Activated CD4-positive, alpha-beta T cell treated with anti-CD3 and anti-CD28 coated beads, Interleukin-2, amount 50 U/mL, for 48 hours (primary cell): ENCODE measurements around the gene TMEM187.

ENCODE experiments used
- DNase-seq, 2 experiments: peaks; one replicate each; pipeline ENCODE4 v3.0.0-alpha.2; 2020

Gene TMEM187, protein sequence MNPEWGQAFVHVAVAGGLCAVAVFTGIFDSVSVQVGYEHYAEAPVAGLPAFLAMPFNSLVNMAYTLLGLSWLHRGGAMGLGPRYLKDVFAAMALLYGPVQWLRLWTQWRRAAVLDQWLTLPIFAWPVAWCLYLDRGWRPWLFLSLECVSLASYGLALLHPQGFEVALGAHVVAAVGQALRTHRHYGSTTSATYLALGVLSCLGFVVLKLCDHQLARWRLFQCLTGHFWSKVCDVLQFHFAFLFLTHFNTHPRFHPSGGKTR

DNA sequence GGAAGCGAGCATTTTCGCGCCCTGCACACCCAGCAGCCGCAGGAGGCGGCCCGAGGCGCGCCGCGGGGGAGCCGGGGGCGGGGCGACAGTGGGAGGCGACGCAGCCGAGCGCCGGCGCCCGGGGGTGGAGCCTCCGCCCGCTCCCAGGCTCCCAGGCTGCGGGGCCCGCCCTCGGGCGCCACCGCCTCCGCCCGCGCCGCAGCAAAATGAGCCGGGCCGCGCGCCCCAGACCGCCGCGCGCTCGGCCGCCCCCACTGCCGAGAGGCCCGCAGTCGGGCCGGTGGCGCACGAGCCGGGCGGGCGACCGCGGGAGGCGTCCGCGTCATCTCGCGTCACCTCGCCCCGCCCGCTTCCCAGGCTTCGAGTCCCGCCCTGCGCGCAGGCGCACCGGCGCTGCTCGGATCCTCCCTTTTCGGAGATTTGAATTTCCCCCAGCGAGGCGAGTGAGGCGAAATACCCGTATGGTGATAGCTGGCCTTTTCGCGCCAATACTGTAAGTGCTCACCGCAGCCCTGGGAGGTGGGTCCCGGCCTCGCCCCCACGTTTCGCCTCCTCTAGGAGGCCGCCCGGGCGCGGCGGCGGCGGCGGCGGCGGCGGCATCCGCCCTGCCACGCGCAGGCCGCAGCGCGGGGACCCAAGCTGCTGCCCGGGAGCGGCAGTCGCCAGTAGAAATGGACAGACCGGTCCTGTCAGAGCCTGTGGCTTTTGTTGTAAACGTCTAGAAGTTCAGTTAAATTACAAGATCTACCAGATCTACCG, at the start of gene TMEM187:
Gene TMEM187 (plus strand): TSS at position 387 of the 759 bp plus-strand sequence. CDS start 9,309 bp downstream, outside the sequence.
- DNase-seq: peak; percentile 85 to 88

DNA sequence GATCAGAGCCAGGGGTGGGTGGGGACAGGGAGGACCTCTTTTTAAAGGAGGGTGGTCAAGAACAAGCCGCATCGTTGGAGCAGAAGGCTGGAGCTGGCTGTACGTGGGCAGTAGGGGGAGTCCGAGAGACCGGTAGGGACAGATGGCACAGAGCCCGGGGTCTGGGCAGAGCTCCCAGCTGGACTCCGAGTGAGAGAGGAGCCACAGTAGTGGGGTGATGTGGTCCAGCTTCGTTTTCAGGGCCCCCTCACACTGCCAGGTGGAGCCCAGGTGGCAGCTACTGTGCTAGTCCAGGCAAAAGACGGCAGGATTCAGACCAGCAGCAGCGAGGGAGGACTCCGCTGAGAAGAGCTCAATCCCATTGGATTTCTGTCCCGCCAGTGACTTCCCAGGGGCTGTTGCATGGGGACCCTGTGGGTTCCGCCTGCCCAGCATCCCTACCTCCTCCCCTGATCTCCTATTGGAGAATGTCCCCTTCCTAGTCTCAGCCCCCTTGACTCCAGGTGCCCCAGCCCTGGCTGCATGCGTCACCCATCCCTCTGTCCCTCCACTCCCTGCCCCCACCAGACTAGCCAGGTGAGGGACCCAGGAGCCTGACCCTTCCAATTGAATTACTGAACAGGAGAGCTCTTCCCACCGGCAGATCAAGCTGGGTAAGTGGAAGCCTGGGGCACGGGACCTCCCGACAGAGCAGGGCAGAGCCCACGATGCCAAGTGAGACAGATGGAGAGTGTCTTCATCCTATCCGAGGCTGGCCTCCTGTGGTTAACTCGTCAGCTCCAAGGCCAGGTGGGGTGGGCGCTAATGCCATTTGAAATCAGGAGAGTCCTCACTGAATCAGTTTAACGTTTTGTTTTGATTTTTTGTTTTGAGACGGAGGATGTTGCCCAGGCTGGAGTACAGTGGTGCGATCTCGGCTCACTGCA, 49.4 kb upstream of the TMEM187 start:
- no peak for DNase-seq

DNA sequence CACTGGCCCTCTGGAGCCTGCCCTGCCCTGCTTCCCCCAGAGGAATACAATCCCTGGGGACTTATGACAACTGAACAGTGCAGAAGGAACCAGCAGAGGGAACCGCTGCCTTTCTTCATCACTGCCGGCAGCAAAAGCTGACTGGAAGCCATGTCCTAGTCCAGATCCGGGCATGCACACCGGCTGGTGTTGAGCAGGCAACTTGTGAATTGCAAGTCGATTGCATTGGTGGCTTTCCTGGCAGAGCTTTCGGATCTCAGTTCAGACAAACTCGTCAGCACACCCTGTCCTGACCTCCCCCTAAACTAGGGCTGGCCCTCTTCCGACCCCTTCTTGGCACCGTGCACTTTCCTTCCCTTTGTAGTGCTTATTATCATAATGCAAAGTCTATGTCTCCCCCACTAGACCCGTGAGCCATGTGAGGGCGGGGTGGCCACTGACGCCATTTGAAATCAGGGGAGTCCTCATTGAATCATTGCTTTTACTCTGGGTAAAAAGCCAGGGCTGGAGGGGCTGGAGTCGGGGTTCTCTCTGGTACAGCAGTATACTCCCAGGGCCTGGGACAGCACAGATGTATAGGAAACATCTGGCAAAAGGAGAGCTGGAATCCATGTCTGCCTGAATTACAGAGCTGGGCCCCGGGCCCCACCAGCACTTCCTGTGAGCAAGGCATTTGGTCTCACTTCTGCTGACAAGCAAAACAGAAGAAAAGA, 48.2 kb upstream of the TMEM187 start:
- no peak for DNase-seq

DNA sequence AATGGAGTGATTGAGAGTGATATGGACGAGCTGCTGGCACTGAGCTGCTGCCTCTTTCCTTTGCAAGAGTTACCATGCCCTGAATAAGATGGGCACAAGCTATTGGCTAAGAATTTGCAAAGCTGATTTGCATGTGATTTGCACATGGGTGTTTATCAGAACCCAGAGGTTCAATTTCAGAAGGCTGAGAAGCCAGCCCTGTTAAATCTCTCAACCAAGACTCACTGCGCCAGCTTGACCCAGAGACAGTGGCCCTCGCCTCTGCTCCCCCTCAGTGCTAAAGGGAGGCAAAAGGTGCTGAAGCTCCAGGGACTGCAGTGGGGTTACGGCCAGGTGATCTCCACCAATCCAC, 47.2 kb upstream of the TMEM187 start:
- DNase-seq: no peak

DNA sequence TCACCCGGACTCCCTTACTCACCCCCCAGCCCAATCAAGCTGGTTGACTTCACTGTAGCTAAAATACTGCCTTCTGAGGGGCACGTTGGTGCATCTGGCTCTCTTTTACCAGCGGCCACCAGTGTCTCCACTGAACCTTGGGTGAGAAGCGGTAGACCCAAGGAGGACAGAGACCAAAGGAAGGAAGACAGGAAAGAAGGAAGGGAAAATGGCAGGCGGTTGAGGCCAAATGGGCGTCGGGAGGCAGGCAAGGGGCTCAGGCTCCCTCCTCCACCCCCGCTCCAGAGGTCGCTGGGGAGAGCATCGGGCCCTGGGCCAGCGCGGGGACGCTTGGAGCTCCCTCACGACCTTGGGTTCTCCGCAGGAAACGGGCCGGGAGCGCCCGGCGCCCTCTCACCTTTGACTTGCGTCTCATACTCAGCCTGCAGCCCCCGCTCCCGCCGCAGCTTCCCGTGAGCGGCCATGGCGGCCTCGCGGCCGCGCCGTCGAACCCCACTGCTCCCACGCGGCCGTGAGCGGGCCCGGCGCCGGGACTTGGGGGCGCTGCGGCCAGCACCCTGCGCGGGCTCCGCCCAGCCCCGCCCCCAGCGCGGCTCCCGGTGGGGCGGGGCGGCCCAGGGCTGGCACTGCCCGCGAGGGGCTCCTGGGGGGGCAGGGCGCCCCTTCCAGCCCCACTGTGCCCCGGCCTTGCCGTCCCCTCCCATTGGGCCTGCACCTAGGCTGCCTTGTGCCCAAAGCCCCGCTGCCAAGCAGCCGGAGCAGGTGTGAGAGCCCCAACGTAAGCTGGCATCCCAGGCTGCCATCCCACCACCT, 46.6 kb upstream of the TMEM187 start, which contains the start of gene ARHGAP4:
Gene ARHGAP4 (minus strand): TSS at position 526 of the 813 bp plus-strand sequence. CDS start 62 bp downstream, at position 464.
- DNase-seq: peak; percentile 49 to 59

DNA sequence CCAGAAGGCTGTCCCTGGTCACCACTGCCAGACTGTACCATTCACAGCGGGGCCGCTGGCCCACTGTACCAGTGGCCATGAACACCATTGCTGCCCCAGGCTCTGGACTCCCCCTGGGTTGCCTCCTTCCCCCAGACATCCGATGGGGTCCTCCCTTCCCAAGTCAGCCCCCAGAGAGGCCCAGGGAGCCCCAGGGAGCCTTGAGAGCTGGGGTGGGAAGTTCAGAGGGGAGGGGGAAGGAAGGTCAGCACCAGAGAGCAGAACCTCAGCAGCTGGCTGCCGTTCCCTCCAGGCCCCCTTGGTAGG, 46.0 kb upstream of the TMEM187 start:
- peak in 1 of 2 experiments; percentile 42 for DNase-seq

DNA sequence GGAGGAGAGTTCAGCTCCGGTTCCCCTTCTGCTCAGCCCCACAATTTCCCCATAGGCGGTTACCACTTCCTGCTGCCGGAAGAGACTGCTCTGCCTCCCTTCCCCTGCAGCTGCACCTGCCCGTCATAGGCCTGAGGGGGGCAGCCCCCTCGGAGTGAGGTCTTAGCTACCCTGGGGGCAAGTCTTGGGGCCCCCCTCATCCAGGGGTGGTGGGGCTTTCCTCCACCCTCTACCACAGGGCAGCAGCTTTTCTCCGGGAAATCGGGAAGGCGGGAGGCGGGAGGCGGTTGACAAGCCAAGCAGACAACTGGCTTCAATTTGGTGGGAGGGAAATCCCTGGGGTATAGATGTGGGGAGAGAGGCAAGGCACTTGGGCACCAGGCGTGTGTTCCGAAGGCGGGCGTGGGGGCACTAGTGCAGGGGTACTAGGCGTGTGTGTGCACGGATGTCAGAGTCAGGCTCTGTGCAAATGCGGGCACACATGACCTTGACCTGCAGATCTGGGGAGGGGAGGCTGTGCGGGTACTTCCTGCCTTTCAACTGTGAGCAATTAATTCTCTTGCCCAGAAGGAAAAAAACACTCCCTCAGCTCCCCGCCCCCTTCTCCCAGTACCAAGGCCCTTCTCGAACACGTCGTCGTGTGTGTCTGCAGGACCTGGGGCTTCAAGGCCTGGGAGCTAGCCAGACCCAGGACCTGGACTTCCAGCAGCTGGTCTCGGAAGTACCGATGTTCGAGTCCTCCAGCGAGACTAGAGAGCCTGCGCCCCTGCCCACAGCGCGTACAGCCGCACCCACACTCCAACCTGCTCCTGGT, 45.5 kb upstream of the TMEM187 start:
- peak; percentile 66 to 72 for DNase-seq

DNA sequence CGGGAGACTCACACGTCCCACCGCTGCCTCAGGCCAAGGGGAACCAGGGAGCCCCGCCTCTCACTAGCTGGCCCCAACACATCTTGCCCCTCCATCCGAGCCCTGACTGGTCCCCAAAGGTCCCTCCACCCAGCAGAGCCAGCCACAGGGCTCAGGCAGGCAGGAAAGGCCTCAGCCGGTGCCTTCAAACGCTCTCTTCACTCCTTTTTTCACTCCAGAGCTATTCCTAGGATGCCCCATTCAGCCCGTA, 45.0 kb upstream of the TMEM187 start:
- DNase-seq: peak in 1 of 2 experiments; percentile 38

DNA sequence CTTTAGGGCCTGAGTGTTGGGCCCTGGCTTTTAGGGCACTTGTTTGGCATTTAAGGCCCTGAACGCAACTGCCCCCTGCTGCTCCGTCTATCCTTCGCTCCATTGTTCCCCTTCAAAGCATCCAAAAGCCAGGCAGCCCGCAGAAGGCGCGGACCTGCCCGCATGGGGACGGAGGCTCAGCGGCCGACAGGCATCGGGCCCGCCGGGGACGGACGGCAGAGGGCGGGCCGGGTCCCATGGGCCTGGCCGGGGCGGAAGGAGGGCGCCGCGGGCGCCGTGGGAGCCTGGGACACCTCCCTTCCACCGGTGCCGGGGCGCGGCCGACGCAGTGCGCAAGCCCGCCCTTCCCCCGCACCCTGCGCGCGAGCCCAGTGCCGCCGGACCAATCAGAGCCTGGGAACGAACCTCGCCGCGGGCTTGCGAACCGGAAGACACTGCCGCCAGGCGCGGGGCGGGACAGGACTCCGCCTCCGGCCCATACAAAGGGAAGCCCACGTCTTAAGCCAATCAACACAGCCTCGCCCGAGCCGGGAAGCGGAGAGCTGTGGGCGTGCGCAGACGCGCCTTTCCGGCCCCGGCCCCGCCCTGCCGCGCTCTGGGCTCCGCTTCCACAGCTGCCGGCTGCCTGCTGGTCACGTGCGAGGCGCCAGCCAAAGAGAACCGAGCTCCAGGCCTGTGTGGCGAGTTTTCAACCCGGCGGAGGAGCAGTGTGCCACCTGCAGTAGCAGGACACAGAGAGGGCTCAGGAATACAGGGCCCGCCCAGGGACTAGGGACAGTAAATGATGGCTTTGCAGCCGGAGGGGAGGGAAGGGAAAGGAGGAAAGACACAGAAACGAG, 44.4 kb upstream of the TMEM187 start:
- peak; percentile 88 to 90 for DNase-seq

DNA sequence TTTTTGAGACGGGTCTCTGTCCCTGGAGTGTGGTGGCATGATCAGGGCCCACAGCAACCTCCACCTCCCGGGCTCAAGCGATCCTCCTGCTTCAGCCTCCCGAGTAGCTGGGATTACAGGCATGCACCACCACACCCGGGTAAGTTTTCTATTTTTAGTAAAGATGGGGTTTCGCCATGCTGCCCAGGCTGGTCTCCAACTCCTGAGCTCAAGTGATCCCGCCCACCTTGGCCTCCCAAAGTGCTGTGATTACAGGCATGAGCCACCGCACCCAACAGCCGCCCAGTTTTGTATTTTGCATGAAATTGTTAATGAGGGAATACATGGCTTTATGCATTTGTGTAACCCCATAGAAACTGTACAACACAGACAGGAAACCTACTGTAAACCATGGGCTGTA, 43.7 kb upstream of the TMEM187 start:
- DNase-seq: peak in 1 of 2 experiments; percentile 20

DNA sequence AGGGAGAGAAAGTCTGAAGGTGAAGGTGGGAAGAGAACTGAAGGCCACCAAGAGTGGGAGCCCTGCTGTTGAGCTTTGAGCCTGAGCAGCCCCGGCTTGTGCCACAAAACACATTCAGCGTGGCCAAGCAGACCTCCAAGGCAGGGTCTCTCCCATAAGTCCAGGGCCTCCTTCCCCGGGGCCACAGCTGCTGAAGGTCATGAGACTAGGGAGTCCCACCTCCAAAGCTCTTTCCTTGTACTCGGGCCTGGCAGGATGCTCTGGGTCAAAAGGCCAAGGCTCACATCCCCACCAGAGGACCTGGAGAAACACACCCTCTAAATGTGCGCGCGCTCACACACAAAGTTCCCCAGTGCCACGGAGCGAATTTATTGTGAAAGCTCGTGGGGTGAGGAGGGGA, 43.0 kb upstream of the TMEM187 start:
- DNase-seq: no peak

DNA sequence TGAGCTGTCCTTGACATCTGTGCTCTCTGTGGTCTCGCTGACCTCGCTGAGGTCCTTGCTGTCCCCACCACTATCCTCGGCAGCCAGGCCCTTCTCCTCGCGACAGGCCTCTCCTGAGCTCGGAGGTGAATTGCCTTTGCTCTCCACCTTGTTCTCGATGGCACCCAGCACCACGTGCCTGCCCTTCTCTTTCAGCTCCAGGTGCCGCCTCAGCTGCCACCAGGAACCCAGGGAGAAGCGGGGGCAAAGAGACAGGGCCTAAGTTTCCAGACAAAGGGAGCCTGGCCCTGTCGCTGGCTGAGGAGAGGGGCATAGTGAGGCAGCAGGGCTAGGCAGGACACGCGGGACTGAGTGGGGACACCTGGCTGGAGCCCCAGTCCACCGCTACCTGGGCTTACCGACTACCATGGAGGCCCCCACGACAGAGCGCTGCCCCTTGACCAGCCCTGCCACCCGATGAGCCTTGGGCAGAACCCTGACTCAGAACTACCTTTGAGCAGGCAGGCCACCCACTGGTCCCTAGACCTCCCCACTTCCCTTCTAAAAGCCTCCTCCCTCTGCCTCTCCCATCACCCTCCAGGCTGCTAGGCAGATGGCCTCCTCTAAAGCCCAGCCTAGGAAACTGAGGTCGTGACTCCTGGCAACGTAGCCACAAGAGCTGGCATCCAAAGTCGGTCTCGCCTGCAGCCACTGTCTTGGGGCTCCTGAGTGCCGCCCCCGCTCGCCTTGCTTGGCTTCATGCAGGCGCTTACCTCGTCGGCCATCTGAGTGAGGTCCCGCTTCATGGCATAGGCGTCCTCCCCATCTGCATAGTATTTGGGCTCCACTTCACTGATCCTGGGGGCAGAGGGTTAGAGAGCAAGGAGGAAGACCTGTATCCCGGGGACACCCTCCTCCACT, 42.3 kb upstream of the TMEM187 start:
- no peak for DNase-seq

DNA sequence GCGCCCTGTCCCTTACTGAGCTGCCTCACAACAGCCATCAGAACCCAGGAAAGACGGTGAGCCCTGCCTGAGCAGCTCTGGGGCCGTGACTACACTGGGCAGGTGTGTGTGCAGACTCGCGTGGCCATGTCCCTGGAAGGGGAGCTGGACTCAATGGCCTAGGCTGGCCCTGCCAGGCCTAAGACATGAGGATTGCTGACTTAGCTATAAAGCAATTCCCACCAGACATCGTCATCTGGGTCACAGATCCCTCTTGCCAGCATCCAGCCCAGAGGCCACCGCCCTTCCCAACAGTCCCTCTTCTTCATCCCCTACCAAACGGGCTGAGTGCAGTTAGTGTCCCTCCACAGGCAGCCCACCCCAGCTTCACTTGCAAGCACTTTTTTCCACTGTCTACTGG, 41.4 kb upstream of the TMEM187 start:
- no peak for DNase-seq

DNA sequence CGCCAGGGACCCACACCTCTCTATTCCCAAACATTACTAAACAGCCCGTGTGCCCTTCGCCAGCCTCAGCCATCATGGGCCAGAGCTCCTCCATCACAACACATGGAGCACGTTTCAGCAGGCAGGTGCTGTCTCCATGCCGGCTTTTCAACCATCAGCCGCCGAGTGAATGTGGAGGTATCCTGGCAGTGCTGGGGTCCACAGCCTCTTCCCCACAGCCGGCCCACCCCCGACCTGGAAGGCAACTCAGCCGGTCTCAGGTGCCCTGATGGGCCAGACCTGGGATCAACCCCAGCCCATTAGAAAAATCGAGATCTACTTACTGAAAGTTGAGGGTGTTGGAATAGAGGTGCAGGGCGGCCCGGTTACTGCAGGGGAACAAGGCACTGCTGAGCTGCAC, 40.8 kb upstream of the TMEM187 start:
- no peak for DNase-seq

DNA sequence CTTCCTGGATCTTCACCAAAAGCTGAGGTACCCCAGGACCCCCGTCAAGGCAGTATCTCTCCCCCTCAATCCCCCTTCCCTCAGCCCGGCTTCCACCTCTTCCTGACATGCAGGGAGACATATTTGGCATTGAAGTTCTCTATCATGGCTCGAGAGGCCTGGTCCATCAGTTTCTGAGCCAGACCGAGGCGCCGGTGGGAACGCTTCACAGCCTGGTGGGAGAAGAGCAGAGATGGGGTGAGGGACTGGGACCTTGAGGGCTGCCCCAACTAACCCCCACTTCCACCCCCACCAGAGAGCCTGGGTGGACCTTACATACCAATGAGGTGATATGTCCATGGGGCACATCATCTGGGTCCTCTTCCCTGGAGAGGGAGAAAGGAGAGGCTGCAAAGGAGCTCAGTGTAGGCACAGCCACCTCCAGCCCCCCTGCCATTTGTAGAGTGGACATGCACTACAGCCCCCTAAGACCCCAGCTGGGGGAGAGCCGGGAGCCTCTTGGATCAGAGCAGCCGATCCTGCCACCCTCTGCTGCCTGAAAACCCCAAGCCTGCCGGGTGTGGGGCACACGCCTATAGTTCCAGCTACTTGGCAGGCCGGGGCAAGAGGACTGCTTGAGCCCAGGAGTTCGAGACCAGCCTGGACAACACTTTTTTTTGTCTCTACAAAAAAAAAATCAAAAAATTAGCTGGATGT, 40.2 kb upstream of the TMEM187 start:
- no peak for DNase-seq

DNA sequence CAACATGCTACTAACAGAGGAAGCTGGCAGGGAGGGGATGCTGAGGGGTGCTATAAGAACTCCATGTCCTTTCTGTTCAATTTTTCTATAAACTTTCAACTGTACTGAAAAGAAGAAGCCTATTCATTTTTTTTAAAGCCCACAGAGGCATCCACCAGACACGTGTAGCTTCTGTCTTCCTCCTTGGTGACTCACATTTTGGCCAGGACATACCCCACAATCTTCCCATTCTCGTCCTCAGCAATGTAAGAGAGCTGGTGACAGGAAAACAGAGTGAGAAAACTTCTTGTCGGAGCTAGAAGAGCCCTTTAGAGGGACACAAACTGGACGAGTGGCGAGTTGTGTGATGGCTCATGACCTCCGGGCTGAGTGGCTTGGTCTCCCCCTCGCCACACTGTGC, 38.8 kb upstream of the TMEM187 start:
- no peak for DNase-seq

DNA sequence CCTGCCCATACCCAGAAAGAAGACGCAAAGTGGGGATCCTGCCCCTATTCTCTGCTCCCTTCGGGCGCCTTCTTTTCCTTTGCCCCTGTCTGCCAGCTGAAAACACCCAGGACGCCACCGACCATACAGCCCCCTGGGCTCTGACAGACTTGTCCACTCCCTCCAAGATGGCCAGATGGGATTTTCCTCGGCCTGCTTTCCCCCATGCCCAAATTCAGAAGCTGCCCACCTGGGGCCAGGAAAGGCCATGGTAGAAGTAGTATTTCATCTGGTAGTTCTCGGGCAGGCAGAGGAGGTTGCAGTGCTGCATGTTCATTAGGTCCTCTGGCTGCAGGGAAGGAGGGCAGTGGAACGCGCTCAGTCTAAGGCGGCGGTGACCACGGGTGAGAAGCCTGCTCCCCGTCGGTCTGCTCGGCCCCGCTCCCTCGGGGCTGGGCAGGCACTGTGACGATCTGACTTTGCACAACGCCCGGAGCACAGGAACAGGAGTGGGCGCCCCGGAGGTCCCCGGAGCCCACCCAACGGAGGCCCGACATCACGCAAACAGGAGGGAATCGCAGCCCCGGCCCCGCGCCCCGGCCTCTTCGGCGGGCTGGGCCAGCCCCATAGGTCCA, 38.3 kb upstream of the TMEM187 start:
- no peak for DNase-seq

DNA sequence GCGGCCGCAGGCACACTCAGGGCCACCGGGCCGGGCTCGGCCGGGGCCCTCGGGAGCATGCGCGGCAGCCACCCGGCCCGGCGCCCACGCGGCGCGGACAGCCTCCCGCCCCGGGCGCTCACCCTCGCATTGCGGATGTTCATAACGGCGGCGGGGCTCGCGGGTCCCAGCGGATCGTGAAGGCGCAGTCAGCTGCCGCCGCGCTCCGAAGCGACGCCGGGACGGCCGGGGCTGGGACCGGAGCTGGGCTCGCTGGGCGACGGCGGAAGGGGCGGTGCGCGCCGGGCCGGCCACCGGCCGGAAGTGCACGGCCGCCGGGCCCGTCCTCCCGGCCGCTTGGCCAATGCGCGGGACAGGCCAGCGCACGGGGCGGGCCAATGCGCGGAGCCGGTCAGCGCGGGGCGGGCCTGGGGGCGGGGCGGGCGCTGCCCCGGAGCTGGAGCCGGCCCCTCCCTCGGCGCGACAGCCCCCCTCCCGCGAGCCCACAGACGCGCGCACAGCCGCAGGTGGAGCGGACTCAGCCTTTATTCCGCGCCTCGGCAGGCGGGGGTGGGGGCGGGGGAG, 37.7 kb upstream of the TMEM187 start, which contains the start of gene NAA10:
Gene NAA10 (minus strand): TSS at position 276 of the 564 bp plus-strand sequence. CDS start 133 bp downstream, at position 143.
- DNase-seq: peak; percentile 61 to 66
